ENCODE data around the gene PMS2.
"Not testable (repeated sequence)": the region's sequence is repeated elsewhere in the genome, so short reads cannot be mapped to it uniquely, and the experiment has no call there.

Gene PMS2

GRCh38 chr7:6012355-6013104 lies 3.7 kb upstream of the PMS2 start:
- no peak for DNase-seq

- no peak for DNase-seq
These were observed 2.7 kb upstream of the PMS2 start for GRCh38 chr7:6011541-6011940.

DNA sequence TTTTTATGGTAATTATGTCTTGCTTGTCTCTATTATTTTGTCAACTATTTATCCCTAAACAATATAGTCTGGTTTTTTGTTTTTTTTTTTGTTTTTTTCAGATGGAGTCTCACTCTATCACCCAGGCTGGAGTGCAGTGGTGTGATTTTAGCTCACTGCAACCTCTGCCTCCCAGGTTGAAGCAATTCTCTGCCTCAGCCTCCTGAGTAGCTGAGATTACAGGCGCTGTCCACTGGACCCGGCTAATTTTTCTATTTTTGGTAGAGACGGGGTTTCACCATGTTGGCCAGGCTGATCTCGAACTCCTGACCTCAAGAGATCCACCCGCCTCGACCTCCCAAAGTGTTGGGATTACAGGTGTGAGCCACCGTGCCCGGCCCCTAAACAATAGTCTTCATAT lies 1.5 kb upstream of the PMS2 start:
- DNase-seq: not testable (repeated sequence)

GRCh38 chr7:6007835-6008590 lies 836 bp downstream of the PMS2 start:
- DNase-seq: not testable (repeated sequence)

GRCh38 chr7:6007386-6007785 lies 1.5 kb downstream of the PMS2 start:
- DNase-seq: no peak

DNA sequence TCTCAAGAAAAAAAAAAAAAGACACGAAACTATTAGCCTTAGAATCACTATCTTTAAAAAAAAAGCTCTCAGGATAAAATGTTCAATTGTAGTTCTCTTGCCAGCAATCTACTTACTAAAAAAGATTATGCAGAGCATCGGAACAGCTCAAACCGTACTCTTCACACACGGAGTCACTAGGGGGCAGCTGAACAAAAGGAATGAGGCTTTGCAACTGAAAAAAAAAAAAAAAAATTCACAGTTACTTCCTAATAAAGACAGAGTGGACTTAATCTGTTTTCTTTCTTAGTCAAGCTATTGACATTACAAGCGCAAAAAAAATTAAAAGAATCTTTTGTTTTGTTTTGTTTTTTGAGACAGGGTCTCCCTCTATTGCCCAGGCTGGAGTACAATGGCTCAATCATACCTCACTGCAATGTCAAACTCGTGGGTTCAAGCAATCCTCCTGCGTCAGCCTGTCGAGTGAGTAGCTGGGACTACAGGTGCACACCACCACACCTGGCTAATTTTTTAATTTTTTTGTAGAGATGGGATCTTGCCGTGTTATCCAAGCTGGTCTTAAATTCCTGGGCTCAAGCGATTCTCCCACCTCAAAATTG lies 11.5 kb downstream of the PMS2 start:
- peak; percentile 40 for DNase-seq

DNA sequence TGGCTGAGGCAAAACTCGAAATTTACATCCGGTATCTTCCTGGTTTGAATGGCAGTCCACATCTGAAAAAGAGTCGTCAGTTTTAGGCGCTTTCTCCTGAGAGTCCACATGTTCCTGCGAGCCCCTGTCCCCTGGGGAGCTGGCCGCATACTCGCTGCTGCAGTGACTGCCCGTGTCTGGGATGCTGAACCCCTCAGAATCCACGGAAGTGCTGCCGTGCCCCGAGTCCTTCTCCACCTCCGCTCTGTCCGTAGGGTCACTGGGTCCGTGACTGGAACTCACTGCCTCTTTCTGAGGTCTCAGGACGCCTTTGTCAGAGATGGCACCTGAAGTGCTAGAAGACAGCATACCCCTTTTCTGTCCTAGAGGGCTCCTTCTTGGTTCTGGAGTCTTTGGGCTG lies 21.8 kb downstream of the PMS2 start:
- DNase-seq: not testable (repeated sequence)

- DNase-seq: not testable (repeated sequence)
These were observed 29.1 kb downstream of the PMS2 start for GRCh38 chr7:5979680-5980314.

DNA sequence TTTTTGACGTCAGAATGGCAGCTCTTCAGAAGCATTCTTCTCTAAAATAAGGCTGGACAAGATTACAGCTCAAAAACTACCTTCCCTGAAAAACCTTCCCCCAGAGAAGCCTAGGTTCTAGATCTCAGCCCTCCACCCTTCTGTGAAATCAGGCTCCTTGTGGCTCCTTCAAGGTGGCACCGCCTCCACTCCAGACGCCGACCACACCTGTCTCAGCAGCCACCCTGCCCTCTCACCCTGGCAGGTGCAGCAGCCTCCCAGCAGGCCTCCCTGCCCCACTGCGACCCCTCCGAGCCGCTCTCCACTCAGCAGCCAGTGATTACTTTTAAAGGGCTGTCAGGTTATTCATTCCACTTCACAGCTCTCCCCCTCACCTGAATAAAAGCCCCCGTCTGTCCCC lies 35.3 kb downstream of the PMS2 start:
- DNase-seq: not testable (repeated sequence)

DNA sequence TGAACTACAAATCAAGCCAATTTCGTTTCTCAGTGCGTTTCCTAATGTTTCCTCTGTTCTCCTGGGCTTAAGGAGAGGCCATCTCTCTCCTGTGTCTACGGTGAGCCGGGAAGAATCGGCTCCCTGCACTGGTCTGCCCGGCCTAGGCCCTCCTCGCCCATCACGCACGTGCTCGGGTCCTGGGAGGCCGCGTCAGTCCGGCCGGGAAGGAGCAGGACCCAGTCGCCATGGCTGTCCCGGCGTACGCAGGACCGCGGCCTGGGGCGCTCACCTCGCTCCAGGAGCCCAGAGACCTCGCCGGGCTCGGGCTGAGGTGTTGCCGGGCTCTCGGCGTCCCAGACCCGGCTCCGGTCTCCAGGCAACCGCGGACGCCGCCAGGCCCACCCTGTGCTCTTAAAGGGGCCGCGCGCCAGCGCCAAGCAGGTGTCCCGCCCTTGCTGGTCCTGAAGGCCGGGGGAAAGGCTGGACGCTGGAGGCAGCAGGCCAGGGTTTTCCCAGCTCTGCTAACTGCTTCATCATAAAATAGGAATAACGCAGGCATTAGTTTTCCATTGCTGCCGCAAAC lies 38.4 kb downstream of the PMS2 start, which contains the start of gene RSPH10B:
TSS of gene RSPH10B (minus strand) at position 343 of the 565 bp plus-strand sequence. CDS start 3,573 bp downstream, outside the sequence.
- not testable (repeated sequence) for DNase-seq

- not testable (repeated sequence) for DNase-seq
These were observed 45.0 kb downstream of the PMS2 start for GRCh38 chr7:5963810-5964209.

GRCh38 chr7:5963205-5963604 lies 45.6 kb downstream of the PMS2 start:
- not testable (repeated sequence) for DNase-seq

- not testable (repeated sequence) for DNase-seq
These were observed 73.9 kb downstream of the PMS2 start for GRCh38 chr7:5934945-5935450.

- not testable (repeated sequence) for DNase-seq
These were observed 76.8 kb downstream of the PMS2 start for GRCh38 chr7:5931905-5932644.

- not testable (repeated sequence) for DNase-seq
These were observed 77.6 kb downstream of the PMS2 start for GRCh38 chr7:5931250-5931649.

DNA sequence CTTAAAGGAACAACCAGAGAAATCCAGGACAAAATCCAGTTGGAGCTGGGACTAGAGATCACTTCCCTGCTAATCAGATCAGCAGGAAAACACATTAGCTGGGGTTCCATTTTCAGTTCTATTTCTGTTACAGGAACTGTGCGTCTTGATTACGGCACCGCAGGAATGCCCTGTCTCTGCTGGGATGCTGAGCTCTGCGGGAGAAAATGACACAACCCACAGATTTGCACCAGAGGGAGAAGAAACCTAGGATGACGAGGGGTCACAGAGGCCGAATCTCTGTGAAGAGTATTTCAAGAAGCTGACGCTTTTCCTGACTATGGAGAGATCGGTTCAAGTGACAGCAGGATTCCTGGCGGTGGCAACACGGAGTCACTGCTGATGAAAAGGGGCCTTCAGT lies 78.6 kb downstream of the PMS2 start:
- not testable (repeated sequence) for DNase-seq

- DNase-seq: not testable (repeated sequence)
These were observed 82.5 kb downstream of the PMS2 start for GRCh38 chr7:5926263-5926870.

- DNase-seq: not testable (repeated sequence)
These were observed 84.2 kb downstream of the PMS2 start for GRCh38 chr7:5924630-5925029.

- not testable (repeated sequence) for DNase-seq
These were observed 84.7 kb downstream of the PMS2 start for GRCh38 chr7:5924180-5924579.
